Mucosa of gallbladder (tissue), 1 donor: ENCODE data around the gene COA1. TPM values are rescaled to one million over a fixed set of nuclear protein-coding genes. Genes with fewer than 3 reads are reported as not detected.
"Not testable (repeated sequence)": the region's sequence is repeated elsewhere in the genome, so short reads cannot be mapped to it uniquely, and the experiment has no call there.

Experiments
- DNase-seq: peaks from one replicate; pipeline ENCODE4 v3.0.0-alpha.2; 2020; ENCODE audit warnings: low spot score
- total RNA-seq: library from RNA; stranded (reverse); gene quantifications from one replicate; pipeline ENCODE4 v1.2.1, GENCODE V29; 2021
- donor health status: DM: no; HTN: no; CAD: no.

COA1 gene
- total RNA-seq, 1 donor from 2014 or later: 43.6 TPM

DNA sequence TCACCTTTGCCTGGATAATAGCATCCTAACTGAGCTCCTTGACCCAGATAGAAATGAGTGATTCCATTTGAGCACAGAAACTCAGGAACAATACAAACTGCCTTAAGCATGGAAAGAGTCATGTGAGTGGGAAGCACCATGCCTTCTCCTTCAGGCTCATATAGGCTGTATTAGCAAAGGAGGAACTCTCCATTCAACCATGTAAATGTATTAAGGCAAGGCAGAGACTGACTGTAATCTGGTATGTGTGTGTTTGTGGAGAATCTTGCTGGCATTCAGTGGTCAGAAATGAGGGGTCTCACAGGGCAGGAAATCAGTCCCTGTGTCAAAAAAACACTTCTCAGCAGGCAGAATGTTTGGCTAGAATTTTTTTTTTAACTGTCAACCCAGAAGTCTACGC is 40.2 kb downstream of the COA1 start:
- DNase-seq: no peak

DNA sequence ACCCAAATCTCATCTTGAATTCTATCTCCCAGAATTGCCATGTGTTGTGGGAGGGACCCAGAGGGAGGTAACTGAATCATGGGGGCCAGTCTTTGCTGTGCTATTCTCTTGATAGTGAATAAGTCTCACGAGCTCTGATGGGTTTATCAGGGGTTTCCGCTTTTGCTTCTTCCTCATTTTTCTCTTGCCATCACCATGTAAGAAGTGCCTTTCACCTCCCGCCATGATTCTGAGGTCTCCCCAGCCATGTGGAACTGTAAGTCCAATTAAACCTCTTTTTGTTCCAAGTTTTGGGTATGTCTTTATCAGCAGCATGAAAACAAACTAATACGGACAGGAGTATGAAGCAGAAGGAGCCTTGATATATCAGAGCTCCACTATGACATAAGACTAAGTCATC is 41.5 kb downstream of the COA1 start:
- not testable (repeated sequence) for DNase-seq

DNA sequence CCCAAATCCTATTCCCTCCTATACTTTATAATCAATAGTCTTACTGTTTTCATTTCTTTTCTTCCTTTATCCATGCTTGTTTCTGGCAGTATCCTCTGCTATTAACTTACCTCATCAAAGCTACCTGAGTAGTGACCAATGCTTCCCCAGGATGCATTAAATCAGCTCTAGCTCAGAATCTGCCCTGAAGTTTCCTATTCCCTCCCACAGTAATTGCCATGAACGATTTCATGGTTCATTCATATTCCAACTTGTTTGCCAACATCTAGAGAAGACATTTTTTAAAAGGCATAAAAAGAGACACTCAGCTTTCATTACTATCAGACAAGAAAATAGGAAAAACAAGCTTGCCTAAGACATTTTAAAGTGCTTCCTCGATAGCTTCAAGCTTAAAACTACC is 42.3 kb downstream of the COA1 start:
- DNase-seq: no peak

DNA sequence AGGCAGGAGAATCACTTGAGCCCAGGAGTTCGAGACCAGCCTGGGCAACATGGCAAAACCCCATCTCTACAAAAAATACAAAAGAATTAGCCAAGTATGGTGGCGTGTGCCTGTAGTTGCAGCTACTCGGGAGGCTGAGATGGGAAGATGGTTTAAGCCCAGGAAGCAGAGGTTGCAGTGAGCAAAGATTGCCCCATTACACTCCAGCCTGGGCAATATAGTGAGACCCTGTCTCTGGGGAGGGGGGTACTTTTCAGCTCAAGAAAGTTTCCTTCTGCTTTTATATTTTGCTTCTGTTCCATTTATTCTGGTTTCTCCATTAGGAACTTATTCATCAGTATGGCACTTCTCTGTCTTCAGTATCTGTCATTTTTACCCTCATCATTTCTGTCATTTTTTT is 48.6 kb downstream of the COA1 start:
- no peak for DNase-seq

DNA sequence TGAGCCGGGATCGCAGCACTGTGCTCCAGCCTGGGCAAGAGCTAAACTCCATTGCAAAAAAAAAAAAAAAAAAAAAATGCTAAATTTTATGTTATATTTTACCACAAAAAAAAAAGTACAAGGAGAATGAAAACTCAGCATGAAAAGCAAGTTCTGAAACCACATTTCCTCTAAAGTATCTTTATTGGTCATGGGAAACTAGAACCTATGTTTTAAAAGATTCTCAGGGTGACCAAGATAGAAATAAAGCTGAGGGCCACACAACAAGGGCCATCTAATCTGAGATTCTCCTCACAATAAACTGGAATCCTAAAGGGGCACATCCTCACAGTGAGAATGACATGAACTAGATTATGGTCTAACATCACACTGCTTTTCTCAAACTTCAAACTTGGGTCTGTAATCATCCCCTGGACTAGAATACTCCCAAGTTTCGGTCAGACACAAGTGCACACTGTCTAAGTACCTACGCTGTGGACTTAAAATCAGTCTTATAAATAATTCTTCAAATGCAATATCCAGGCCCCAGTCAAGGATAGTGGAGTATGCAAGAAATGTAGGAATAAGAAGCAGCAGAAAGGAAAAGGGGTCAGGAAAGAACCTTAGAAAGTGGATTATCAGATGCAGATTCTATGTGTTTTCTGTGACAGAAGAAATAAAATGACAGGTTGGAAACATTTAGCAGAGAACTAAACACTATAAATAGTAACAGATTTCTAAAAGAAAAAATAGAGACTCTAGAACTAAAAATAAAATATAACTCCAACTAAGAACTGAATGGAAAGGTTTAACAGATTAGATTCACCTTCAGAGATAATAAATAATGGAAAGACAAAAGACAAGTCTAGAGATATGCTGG is 49.9 kb downstream of the COA1 start:
- DNase-seq: no peak

DNA sequence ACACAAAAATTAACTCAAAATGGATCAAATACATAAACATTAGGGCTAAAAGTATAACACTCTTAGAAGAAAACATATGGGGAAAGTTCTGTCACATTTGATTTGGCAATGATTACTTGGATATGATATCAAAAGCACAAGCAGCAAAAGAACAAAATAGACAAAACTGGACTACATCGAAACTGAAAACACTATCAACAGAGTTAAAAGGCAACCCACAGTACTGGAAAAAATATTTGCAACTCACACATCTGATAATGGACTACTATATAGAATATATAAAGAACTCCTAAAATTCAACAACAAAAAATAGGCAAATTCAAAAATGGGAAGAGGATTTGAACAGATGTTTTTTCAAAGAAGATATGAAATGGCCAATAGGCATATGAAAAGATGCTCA is 51.0 kb downstream of the COA1 start:
- DNase-seq: no peak

DNA sequence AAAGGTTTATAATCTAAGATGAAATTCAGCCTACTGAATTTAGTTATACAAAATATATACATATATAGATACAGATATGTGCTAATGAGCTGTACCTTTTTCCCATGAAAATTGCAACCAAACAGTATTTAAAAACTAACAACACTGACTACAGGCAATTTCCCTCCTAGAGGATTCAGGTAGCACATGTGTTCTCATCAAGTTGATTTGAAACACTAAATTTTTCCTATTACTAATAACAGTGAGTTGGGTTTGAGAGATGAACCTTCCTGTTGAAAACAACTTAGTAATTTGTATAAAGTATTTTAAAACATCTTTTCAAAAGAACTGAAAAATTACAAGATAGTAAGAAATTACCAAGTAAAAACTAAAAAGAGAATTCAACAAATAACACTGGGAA is 51.5 kb downstream of the COA1 start:
- no peak for DNase-seq

DNA sequence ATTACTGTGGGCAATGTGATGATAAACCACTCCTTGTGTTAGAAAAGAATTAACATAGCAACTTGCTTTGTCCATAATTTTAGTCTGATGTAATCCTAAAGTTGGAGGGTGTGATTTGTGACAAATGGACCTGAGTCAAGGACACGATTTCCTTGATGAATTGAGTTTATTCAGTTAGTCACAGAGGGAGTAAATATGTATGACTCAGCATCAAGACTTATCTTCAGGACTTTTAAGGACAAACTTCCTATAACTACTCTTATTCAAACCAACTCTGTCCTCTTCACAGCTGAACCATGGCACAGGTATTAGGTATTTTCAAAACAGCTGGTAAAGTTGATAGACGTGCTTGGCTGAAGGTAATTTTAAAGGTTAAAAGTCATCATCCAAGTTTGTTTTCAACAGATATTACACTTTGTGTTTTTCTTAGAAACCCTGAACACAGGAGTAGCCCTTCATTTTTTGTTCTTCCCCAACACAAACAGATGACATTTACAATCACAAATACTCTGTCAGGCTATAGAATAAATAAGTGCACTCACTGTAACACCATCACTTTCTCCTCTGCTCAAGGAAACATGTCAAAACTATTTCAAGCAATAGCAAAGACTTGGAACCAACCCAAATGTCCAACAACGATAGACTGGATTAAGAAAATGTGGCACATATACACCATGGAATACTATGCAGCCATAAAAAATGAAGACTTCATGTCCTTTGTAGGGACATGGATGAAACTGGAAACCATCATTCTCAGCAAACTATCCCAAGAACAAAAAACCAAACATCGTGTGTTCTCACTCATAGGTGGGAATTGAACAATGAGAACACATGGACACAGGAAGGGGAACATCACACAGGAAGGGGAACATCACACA is 54.5 kb downstream of the COA1 start:
- no peak for DNase-seq

DNA sequence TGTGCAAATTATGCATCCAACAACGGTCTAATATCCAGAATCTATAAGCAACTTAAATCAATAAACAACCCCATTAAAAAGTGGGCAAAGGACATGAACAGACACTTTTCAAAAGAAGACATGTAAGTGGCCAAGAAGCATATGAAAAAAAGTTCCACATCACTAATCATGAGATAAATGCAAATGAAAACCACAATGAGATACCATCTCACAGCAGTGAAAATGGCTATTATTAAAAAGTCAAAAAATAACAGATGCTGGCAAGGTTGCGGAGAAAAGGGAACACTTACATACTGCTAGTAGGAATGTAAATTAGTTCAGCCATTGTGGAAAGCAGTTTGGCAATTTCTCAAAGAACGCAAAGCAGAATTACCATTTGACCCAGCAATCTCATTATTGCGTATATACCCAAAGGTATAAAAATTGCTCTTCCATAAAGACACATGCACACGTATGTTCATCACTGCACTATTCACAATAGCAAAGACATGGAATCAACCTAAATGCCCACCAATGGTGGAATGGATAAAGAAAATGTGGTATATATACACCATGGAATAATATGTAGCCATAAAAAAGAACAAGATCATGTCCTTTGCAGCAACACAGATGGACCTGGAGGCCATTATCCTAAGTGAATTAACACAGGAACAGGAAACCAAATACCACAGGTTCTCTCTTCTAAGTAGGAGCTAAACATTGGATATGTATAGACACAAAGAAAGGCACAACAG is 55.9 kb downstream of the COA1 start:
- DNase-seq: not testable (repeated sequence)

DNA sequence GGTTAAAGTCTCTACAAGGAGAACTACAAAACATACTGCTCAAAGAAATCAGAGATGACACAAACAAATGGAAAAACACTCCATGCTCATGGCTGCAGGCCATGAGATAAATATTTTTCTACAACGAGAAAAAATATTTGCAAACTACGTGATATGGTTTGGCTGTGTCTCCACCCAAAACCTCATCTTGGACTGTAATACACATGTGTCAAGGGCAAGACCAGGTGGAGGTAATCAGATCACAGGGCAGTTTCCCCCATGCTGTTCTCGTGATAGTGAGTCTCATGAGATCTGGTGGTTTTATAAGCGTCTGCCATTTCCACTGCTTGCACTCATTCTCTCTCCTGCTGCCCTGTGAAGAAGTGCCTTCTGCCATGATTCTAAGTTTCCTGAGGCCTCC is 57.8 kb downstream of the COA1 start:
- no peak for DNase-seq

DNA sequence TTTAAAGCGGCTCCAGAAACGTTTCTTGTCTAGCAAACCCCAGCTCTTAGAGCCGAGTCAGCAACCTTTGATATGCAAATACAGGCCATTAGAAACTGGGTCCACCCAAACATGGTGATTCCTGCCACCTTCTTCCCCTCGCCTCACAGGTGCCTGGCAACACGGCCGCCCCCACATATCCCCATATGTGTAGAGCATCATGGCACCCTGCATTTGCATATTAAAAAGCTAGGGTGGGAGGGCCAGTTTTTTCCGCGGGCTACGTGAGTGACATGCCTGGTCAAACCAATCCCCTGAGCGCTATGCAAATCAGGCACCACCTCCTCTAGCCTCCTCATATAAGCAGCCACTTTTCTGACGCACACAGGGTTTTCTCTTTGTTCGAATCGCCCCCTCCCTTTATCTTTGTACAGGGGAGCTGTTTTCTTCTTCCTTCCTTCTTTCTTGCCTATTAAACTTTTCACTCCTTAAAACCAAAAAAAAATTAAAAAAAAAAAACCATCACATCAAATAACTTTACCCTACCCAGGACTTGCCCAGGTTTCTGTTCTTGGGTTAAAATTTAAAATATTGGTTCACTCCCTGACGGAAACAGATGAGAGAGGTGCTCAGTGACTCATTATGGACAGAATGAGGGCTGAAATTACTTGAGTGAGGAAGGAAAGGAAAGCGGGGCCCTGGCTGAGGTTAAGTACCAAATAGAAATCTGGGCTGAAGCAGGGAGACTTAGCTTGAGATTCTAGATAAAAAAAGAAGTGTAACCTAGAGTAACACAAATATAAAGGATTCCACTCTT is 59.8 kb downstream of the COA1 start:
- no peak for DNase-seq

DNA sequence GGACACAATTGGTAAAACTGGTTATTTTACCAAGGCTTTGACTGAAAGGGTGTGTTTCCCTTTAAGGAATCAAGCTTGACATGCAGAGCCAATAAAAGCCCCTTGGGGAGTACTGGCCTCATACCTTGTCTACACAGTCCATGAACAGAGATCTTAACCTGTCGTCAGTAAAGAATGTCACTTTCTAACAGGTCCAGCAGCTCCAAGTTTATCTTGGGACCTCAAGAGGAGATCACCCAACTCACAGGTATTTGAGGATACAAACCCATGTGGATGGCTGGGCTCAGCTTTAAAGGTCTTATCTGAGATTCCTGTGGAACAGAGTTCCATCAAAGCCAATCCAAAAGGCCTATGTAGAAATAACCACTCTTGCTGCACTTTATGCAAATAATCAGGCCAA is 61.3 kb downstream of the COA1 start:
- DNase-seq: no peak

DNA sequence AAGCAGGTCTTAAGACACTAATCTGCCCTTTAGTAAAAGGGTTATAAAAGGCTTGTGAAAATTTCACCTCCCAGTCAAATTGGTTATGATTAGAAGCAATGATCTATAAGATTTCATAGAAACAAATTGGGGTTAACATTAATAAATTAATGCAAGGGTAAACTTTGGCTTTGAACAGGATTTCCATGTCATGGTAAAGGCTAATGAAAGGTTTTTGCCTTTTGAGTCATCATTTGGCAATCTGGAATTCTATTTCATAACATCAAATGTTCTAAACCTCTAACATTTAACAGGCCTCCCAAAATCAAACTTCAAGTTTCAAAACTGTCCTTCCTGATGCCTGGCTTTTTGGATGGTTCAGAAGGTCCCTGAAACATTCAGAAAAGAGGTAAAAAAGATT is 62.4 kb downstream of the COA1 start:
- no peak for DNase-seq

DNA sequence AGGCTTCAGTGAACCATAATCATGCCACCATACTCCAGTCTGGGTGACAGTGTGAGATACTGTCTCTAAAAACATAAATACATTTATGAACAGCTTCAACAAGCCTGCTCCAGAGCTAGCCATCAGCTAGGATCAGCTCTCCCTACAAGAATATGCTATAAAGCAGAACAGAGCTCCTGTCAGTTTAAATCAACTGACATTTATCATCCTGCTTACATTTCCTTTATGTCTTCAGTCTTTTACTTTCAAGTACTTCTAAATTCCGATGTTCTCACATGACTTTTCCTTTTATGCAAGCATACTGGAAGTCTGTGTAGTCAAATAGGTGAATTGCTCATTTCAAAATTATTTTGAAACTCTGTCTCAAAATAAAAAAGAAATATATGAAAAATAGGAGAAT is 64.6 kb downstream of the COA1 start:
- DNase-seq: no peak

DNA sequence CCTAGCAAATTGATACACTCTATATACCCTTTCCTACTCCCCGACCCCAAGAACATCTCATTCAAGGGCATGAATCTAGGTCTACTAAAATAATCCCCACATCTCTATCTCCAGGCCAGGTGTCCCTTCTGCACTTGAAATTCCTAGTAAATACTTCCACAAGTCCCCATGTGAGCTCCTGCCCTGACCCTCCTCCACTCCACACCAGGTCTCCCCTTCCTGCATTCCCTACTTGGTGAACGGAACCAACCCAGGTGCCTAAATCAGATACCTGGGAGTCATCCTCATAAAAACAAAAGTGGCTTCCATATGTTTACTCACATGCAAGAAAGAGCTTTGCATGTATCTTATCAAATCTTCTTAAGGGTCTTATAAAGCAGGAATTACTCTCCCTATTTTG is 69.2 kb downstream of the COA1 start:
- DNase-seq: no peak

DNA sequence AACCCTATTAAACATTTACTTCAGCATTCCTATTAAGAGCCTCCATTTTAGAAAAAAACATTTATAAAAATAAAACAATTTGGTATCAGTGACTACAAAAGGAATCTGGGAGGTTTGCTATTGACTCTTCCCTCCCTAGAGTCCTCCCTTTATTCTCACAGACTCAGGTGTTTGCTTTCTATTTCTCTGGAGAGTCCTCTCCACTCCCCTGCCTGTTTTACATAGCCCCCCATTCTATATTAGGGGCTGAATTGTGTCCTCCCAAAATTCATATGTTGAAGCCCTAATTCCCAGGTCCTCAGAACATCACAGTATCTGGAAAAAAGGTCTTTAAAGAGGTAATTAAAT is 69.8 kb downstream of the COA1 start:
- no peak for DNase-seq

DNA sequence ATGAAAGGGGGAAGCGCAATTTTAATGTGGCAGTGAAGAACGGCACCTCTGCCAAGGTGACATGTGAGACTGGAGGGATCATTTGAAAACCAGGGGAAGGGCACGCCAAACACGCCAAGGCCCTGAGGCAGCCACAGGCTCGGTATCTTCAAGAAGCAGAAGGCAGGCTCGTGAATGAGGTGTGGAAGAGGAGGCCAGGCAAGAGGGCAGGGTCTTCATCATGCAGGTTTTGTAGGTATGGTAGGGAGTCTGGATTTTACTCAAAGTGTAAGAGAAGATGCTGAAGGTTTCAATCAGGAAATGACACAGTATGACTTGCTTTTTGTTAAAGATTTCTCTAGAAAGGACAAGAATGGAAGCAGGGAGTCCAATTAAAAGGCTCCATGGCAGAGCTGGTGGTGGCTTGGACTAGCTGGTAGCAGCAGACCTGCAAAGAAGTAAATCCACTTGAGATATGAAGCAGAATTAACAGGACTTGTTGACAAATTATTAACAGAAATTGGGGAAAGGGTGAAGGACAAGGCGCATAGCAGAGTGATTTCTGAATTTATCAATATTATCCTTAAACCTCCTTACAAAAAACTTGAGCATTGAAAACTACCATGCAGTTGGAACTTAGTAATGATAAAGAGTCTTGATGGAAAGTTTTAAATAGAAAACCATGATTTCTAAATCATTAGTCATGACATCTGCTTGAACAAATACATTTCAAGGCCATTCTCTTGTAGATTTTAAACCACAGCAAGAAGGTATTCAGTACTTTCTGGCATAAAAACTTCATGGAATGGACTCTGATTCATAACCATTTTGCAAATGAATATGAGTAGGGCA is 70.4 kb downstream of the COA1 start:
- DNase-seq: no peak

DNA sequence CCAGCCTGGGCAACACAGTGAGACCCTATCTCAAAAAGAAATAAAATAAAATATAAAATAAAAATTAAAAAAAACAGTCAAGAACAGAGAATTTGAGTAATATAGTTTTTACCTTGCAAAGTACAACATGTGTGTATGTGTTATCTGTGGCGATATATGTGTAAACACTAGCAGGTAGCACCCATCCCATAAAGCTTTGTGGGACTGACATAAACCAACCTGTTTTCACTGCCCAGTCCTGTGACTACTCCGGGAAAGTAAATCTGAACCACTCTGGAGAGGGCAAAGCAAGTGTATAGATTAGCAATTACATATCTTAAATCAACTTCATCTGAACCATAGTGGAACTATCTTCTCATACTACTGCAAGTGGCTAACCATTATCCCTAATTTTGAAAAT is 72.3 kb downstream of the COA1 start:
- DNase-seq: no peak

DNA sequence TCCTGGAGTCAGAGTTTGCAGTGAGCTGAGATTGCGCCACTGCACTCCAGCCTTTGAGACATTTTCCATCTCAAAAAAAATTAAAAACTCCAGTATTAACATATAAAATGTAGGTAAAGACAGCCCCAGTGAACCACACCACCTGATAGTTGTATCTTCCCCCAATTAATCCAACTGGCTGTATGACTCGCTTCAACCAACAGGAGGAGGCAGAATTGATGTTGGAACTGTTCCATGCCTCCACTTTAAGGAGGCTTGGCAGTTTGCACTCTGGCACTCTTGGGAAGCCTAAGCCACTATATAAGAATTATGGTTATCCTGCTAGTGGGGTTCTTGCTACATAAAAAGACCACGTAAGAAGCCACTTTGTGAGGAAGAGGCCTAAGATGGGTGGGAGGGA is 73.7 kb downstream of the COA1 start:
- no peak for DNase-seq

DNA sequence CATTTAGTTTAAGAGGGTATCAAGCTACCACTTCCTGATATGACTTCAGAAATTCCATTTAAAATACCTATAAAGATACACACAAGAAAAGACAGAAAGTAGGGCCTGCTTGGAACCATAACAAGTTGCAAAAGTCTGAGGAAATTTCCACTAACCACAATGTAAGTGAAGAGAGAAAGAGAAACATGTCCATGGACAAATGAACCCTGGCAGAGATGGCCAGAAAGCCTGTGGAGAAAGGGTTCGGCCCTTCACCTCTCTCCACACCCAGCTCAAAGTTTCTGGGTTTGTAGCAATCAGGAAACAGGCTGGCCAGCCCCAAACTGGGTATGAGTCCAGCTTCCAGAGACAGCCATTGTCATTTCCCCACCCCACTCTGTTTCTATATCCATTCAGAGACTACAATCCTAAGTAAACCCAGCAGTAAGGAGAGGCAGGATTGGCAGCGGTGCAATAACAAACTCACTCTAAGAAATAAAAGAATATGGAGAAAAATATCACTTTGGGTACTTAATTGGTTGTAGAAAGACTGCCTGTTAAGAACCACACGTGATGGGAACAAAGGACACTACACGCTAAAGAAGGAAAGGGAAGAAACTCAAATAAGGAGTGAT is 75.3 kb downstream of the COA1 start:
- no peak for DNase-seq
